GM18870 (cell line): ENCODE data around the gene PLAGL2.

Source experiments
- ATAC-seq: cut with Tn5 transposase; IDR thresholded peaks from one replicate; pipeline ENCODE4 v1.9.1; 2021; ENCODE audit warnings: moderate library complexity; ENCODE audit not compliant: unreplicated experiment

The PLAGL2 gene

DNA sequence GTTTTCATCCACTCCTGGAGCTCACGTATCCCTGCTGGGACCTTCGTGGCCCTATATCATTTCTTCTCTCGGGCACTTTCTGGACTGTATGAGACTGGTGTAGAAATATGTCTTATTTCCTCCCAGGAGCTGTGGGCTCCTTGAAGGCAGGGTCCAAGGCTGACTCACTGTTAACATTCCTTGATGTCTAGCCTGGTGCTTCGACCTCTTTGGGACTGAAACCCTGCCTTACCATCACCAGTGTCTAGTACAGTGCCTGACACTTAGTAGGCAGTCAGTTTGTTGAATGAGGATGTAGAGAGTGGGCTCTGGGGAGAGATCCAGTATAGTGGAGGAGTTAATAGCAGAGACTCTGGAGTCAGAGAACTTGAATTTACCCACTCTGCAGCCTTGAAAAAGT is 23.7 kb upstream of the PLAGL2 start:
- no peak for ATAC-seq

DNA sequence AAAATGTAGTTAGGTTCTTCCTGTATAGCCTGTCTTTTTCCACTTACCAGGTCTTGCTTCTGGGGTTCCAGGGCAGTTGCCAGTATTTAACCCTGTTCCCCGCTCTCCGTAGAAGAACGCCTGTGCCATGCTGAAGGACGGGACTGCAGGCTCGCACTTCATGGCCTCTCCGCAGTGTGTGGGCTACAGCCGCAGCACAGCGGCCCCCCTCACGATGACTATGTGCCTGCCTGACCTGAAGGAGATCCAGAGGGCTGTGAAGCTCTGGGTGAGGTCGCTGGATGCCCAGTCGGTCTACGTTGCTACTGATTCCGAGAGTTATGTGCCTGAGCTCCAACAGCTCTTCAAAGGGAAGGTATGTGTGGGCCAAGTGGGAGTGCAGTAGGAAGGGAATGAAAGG is 23.2 kb upstream of the PLAGL2 start:
- no peak for ATAC-seq

DNA sequence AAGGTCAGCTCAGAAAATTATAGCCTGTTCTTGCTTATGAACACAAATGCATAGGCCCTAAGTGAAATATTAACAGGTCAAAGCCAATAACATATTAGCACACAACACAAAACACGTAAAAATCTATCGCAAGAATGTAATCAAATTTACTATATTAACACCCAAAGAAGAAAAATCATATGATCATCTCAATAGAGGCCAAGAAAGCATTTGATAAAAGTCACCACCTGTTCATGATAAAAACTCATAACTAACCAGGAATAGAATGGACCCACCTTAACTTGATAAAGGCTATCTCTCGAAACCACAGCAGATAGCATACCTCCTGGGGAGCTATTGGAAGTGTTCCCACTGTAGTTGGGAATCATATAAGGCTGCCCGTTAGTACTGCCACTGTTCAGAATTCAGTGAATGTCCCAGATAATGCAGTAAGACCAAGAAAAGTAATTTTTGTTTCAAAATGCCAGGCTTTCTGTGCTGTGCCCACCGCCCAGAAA is 21.8 kb upstream of the PLAGL2 start:
- no peak for ATAC-seq

DNA sequence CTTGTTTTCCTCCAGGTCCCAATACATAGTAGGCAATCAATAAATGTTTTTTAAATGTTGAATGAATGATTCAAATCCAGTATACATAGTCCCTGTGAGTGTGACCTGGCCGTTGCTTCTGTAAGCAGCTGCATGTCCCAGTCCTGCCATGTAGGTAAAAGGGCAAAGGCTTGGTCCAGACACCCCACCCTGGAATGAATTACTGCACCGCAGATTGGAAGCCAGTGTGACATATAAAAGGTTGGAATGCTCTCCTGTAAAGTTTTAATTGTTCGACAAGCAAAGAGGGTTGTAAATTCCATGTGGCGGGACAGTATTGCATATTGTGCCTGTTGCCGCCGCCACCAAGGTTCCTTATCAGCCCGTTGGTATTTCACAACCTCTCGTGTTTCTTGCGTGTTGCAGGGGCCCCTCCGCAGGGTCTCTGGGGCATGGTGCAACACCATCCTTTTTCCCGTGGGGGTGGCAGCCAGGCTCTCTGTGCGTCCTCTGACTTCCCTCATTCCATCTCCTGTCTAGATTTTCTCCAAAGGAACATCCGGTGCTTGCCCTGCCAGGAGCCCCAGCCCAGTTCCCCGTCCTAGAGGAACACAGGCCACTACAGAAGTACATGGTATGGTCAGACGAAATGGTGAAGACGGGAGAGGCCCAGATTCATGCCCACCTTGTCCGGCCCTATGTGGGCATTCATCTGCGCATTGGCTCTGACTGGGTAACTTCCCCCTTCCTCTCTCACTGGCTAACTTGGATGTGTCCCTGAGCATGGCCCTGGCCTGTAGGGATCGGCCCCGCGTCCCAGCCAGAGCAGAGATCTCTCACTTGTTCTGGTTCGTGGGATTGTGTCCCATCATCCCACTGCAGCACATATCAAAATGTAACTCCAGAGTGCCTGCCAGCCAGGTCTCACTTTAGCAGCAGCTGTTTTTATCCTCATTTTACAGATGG is 20.5 kb upstream of the PLAGL2 start:
- ATAC-seq, result no peak

DNA sequence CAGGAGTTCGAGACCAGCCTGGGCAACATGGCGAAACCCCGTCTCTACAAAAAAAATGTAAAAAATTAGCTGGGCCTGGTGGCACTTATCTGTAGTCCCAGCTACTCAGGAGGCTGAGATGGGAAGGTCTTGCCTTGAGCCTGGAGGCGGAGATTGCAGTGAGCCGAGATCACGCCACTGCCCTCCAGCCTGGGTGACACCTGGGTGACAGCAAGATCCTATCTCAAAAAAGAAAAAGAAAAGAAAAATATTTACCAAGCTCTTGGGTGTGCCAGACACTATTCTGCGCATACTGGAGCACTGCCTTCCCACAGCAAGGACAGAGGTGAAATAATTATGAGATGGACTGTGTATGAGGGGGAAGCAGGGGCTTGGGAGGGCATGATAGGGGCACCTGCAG is 19.8 kb upstream of the PLAGL2 start:
- no peak for ATAC-seq

DNA sequence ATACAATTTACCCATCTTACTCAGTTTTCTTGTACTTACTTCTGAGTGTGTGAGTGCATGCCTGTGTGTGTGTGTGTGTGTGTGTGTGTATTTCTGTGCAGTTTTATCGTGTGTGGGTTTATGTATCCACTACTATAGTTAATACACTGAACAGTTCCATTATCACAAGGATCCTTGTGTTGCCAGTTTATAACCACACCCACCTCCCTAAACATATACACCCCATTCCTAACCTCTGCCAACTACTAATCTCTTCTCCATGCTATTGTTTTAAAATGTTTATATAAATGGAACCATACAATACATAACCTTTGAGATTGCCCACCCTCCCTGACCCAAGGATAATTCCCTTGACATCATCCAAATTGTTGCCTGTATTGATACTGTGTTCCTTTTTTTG is 18.8 kb upstream of the PLAGL2 start:
- ATAC-seq, result no peak

DNA sequence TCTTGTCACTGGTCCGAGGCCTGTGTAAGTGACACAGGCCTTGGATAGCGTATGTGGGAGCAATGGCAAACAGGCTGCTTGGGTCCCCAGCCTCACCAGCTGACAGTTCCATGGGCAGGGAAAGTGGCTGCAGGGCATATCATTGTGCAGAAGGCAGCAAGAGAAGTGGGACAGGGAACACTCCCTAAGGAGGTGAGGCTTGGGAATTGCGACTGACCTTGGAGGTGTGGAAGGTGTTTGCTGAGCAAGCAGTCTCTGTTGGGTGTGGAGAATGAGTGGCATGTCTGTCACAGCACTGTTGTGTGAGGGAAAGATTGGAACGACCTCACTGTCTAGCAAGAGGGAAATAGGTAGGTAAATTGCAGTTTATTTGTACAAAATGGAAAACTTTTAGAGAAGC is 16.9 kb upstream of the PLAGL2 start:
- ATAC-seq, result no peak

DNA sequence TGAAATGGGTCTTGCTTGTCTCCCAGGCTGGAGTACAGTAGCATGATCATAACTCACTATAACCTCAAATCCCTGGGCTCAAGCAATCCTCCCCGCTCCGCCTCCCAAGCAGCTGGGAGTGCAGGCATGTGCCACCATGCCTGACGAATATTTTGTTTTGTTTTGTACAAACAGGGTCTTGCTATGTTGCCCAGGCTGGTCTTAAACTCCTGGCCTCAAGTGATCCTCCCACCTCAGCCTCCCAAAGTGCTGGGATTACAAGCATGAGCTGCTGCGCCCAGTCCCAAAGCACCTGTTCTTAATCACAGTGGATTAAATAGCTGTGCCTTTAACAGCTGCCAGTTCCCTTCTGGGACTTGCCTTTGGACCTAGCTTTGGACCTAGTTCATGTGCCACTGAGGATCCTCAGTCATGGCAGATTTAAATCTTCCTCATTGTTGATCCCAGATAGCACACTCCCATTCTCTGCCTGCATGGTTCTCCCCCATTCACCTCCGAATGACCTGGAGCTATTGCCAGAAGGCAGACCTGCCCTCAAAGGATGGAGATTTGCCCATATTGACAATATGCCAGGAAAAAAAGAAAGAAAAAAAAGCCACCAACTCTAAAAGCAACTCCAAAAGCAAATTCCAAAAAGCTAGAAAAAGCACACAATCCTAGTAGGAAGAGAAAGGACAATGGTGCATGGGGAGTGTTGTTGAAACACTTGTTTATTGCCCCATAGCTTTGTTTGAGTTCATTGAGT is 10.8 kb upstream of the PLAGL2 start:
- ATAC-seq, result no peak

DNA sequence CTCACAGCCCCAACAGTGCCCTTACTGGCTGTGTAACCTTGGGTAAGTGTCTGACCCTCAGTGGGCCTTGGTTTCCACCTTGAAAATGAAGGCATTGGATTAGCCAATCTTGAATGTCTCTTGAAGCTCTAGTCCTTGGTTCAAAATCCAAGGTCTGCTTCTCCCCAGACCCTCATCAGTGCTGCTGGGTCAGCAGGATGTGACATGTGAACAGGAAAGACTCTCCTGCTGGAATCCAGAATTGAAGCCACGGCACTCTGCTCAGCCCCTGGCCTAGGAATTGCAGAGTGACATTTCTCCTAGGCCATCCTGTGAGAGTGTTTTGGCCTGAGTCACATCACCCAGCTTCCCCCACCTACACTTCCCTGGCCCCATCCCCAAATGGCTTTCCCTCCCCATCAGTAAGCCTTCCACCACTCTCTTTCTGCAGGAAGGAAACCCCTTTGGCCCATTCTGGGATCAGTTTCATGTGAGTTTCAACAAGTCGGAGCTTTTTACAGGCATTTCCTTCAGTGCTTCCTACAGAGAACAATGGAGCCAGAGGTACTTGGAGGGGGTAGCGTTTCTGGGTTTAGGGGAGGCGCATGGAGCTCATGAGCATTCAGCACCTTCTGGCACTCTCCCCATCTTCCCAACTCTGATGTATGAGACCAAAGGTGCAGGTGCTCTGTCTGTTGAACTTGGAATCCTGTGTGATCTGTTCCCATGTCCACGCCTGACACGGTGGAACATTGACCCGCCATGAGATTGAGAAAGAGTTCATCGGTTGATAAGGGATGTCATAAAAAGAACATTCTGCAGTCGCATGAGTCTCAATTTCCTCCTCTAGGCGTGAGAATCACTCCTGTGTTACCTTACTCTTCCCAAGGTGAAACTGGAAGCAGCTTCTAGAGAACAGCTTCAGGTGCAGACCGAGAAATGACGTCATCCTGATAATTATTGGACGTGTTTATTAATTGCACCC is 8.9 kb upstream of the PLAGL2 start:
- no peak for ATAC-seq

DNA sequence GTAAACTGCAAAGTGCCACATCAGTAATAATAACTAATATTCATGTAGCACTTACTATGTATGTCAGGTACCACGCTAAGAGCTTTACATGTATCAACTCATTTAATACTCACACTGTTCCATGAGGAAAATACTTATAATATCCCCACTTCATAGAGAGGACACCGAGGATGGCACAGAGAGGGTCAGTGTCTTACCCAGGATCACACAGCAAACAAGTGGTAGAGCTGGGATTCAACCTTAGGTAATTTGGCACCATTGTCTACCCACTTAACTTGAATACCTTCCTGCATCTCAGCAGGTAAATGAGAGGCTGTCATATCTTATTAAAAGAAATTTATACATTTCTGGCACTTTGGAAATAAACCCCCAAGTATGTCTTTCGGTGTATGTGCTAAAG is 8.2 kb upstream of the PLAGL2 start:
- ATAC-seq, result no peak

DNA sequence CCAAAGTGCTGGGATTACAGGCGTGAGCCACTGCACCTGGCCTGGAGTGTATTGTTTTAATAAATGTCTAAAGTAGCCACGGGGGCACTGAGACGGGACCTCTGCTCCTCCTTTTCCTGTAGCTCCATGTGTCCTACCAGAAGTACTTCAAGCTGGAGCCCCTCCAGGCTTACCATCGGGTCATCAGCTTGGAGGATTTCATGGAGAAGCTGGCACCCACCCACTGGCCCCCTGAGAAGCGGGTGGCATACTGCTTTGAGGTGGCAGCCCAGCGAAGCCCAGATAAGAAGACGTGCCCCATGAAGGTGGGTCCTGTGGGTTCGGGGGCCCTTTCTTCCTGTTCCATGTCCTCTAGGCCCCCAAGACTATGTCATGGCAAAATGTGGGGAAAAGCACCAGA is 7.6 kb upstream of the PLAGL2 start:
- no peak for ATAC-seq

DNA sequence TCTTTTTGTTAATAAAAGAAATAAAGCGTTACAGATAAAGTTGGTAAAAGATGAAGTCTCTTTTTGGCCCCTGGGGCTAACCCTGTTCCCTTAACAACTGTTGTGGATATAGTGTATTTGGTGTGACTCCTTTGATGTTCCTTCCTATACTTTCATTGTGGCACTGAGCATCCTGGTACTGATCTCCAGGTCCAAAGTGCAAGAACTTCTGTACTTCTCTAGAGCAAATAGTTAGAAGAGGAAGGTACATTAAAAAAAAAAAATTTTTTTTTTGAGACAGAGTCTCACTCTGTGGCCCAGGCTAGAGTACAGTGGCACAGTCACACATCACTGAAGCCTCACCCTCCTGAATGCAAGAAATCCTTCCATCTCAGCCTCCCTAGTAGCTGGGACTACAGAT is 6.3 kb upstream of the PLAGL2 start:
- ATAC-seq, result no peak

DNA sequence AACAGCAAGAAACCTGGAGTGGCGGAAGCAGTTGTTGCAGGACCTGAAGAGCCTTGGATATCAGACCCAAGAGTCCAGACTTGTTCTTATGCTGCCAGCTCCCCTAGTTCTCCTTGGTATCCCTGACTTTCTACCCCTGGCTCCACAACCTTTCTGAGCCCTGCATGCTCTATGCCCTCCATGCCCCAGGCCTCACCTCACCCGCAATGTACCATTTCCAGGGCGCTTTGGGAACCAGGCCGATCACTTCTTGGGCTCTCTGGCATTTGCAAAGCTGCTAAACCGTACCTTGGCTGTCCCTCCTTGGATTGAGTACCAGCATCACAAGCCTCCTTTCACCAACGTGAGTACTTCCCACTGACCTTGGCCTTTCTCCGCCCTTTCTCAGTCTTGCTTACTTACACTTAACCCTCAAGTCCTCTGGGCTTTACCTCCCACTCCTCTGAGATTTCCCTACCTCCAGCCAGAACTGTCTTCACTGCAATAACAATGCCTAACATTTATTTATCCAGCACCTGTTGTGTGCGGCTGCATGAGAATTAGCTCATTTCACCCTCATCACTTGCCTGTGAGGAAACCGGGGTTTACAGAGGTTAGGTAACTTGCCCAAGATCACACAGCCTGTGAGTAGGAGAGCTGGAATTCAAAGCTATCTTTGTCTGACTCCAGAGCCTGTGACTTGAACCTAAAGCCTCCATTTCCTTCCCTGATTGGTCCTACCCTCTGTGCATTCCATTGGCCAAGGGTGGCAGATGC is 2.5 kb upstream of the PLAGL2 start:
- no peak for ATAC-seq

DNA sequence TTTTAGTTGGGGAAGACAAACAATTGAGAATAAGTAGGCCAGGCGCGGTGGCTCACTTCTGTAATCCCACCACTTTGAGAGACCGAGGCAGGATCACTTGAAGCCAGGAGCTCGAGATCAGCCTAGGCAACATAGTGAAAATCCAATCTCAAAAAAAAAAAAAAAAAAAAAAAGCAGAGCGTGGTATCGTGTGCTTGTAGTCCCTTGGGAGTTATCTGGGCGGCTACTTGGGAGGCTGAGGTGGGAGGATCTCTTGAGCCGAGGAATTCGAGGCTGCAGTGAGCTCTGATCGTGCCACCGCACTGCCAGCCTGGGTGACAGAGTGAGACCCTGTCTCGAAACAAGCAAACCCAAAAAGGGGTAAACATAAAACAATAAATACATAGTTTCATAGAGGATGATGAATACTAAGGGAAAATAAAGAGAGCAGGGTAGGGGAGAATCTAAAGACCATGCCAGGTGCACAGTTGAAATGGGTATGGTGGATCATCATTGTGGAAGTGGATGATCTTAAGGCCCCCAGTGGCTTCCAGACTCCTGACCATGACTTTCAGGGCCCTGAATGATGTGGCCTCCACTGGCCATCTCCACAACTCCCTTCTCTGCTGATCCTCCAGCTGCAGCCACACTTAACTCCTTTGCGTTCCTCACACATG is 1.1 kb upstream of the PLAGL2 start:
- ATAC-seq, result no peak

DNA sequence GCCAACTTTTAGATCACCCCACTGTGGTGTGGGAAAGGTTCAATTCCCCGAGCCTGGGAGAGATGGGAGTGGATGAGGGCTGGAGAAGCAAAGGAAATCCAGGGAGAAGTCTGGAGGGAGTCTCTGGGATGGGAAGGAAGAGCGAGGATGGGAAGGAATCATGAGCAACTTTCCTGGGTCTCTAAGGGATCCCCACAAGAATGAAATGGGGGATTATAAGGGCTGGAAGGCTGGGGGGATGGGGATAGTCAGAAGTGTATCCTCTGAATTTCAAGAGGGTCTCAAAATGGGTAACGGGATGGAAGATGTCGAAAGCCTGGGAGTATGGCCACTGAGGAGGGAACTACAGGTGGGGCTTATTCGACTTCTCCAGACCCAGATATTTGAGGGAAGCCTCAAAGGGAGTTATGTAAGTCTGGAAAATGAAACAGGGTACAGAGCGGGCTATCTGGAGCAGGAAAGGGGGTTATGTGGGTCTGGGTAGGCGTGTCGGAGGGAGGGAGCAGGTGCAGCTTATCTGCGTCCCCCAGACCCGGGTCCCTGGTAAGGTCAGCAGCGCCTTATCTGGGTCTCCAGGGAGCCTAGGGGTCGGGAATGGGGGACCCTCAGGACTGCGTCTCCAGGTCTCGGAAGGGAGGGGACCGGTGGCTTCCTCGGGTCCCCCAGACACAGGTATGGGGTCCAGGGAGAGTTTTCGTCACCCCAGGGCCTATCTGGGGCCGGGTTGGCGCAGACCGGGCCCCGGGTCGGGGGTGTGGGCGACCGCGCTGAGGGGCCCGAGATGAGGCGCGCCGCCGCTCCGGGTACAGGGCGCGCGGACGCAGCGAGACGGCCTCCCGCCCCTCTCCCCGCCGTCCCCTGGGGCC is 550 bp downstream of the PLAGL2 start:
- ATAC-seq, result no peak

DNA sequence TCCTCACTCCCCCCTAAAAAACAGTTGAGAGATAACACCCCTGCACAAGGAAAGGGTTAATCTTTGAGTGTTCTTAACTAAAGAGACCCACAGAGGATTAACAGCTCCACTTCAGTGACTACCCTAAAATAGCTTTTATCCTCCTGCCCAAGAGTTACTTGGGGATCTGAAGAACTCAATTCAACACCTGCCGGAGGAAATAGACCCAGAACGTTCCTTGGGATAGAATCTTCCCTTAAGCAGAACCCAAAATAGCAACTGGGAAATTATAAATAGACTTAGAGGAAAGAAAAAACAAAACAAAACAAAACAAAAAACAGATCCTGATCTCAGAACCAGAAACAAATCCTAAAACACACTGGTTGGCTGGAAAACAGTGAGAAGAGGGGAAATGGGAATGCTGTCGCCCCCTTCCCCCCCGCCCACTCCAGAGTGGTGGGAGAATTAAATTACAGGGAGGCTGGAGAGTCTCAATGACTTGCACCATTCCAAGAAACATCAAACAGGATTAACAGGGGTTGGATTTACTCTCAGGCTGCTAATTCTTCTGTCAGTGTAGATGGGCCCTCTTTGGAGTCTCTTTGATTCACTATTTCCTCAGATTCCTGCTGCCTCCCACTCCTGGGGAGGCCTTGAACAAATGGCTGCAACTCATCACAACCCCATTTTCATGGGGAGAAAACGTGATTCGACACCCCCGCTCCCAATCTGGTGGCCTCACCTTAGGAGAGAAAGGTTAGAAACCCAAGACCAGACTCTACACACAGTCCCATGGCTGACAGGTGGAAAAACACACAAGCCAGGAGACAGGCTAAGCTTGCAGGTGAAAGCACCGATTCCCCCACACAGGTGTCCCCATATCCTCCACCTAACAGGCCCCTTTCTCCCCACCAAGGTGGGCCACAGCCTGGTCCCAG is 1.4 kb downstream of the PLAGL2 start:
- ATAC-seq, result no peak

DNA sequence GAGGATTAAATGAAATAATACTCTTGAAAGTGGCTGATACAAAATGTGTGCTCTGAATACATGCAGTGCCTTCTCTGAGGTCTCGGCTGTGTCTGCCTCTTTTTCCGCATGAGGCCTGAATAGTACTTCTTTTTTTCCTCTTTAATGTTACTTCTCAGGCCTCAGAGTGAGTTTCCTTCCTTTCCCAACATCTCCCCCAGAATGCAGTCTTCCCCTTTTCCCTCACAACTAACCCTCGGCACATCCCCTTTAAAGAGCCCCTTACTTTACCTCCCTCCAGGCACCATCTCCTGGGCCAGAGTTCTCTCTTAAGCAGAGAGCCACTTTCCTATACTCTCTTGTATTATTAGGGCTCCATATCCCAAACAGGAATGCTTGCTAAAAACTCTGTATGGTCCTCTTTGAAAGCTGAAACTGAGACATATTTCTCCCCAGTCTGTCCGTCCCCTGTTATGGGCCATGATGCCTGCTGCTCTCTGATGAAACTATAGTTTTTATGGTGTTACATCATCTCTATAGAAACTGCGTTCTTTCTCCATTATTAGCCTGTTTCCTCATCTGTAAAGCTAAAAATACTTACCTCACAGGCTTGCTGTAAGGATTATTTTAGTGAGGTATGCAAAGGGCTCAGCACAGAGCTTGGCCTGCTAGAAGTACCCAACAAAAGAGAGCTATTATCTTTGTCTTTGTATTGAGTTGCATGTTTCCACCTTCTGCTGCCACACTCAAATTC is 2.3 kb downstream of the PLAGL2 start:
- ATAC-seq, result no peak
